ENCODE measurements around the gene UNK.

The UNK gene, protein sequence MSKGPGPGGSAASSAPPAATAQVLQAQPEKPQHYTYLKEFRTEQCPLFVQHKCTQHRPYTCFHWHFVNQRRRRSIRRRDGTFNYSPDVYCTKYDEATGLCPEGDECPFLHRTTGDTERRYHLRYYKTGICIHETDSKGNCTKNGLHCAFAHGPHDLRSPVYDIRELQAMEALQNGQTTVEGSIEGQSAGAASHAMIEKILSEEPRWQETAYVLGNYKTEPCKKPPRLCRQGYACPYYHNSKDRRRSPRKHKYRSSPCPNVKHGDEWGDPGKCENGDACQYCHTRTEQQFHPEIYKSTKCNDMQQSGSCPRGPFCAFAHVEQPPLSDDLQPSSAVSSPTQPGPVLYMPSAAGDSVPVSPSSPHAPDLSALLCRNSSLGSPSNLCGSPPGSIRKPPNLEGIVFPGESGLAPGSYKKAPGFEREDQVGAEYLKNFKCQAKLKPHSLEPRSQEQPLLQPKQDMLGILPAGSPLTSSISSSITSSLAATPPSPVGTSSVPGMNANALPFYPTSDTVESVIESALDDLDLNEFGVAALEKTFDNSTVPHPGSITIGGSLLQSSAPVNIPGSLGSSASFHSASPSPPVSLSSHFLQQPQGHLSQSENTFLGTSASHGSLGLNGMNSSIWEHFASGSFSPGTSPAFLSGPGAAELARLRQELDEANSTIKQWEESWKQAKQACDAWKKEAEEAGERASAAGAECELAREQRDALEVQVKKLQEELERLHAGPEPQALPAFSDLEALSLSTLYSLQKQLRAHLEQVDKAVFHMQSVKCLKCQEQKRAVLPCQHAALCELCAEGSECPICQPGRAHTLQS

DNA sequence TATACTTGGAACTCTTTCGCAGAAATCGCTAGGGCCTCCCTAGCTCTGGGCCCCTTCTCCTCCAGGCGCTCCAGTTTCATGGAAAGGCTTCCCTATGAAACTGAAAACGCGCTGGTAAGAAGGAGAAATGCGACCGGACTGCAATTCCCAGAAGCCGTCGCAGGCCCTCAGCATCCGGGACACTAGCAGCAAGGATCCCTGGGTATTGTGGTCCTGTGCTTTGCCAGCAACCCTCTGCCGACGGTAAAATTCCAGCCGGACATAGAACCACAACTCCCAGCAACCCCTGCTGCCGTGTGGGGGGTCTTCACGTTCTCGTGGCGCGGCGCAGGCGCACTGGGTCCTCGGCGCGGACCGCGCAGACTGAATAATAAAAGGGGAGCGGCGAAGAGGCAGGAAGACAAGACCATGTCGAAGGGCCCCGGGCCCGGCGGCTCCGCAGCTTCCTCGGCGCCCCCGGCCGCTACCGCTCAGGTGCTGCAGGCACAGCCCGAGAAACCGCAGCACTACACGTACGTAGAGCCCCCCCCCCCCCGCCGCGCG is at the start of gene UNK:
Gene UNK (plus strand): TSS at position 334 of the 543 bp plus-strand sequence. CDS start 75 bp downstream, at position 409.
- peak; percentile 93 for DNase-seq

DNA sequence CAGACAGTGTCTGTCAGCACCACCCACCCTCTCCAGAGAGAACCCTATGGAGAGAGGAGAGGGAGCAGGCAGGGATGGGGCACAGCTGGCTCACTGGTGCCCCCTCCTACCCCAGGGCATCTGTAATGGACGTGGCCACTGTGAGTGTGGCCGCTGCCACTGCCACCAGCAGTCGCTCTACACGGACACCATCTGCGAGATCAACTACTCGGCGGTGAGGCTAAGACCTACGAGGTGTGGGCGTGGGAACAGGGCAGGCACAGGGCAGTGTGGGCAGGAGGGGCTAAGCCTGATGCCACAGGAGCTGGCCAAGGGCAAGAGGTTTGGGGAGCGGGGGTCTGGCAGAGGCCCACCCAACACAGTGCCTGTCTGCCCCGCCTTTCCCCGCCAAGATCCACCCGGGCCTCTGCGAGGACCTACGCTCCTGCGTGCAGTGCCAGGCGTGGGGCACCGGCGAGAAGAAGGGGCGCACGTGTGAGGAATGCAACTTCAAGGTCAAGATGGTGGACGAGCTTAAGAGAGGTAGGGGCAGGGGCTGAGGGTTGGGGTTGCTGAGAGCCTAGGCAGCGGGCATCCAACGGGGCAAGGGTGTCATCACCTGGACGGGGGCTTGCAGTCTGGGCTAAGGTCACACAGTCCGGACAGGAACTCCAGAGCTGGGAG is 48.3 kb upstream of the UNK start:
- no peak for DNase-seq

GRCh38 chr17:75737133-75737962 is 47.3 kb upstream of the UNK start:
- no peak for DNase-seq

DNA sequence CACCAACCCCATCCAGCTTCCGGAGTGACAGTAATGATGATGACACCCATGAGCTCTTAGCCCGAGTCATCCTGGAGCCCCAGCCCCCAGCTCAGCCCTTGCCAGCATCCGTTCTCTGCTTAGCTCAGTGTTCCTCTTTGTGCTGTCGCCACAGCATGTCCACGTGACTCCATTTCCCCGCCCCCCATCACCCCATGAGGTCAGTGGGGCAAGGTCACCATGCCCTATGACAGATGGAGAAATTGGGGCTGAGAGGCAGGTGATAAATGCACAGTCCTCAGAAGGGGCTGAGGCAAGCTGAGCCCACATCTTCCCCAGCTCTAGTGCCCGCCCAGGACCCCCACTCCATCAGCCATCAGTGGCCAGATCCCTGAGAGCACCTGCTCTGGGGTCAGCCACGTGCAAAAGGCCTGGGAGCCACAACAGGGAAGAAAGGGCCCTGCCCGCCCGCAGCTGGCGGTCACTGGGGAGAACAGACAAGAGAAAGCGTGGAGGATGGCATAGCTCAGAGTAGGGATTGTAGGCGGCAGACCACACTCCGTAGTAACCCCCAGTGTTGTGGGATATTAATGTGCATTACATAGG is 46.3 kb upstream of the UNK start:
- no peak for DNase-seq

DNA sequence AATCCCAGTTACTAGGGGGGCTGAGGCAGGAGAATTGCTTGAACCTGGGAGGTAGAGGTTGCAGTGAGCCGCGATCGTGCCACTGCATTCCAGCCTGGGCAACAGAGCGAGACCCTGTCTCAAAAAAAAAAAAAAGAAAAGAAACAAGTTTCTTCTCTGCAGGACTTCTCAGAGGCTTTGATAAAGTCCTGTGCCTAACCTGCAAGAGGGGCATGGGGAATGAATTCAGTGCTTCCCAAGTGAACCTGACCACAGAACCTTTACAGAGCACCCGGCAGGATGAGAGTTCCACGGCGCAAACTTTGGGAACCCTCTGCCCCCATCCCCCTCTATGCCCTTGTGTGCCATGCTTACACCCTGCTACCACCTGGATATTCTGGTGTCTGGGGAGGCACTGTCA is 45.4 kb upstream of the UNK start:
- no peak for DNase-seq

GRCh38 chr17:75739801-75740200 is 44.8 kb upstream of the UNK start:
- no peak for DNase-seq

GRCh38 chr17:75740215-75740614 is 44.4 kb upstream of the UNK start:
- DNase-seq: no peak

DNA sequence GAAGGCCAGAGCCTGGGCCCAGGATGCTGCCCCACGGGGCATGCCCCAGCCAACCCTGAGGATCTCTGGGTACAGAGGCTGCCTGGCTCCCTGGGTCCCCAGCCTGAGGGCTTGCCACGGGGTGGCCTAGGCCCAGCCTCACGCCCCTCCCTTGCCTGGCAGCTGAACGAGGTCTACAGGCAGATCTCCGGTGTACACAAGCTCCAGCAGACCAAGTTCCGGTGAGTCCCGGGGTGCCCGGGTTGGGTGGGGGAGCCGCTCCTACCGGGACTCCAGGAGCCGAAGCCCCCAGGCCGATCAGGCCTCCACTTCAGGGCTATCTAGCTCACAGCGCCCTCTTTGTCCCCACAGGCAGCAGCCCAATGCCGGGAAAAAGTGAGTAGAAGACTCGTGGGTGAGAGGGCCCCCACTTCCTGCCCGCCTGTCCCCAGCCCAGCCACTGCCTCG is 44.0 kb upstream of the UNK start:
- DNase-seq: no peak

DNA sequence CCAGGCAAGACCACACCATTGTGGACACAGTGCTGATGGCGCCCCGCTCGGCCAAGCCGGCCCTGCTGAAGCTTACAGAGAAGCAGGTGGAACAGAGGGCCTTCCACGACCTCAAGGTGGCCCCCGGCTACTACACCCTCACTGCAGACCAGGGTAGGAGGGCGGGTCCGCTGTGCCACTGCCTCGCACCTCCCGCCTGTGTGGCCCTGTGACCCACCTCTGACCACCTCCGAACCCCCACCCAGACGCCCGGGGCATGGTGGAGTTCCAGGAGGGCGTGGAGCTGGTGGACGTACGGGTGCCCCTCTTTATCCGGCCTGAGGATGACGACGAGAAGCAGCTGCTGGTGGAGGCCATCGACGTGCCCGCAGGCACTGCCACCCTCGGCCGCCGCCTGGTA is 42.3 kb upstream of the UNK start:
- no peak for DNase-seq

- no peak for DNase-seq
Measured at GRCh38 chr17:75743625-75744206, 40.9 kb upstream of the UNK start.

DNA sequence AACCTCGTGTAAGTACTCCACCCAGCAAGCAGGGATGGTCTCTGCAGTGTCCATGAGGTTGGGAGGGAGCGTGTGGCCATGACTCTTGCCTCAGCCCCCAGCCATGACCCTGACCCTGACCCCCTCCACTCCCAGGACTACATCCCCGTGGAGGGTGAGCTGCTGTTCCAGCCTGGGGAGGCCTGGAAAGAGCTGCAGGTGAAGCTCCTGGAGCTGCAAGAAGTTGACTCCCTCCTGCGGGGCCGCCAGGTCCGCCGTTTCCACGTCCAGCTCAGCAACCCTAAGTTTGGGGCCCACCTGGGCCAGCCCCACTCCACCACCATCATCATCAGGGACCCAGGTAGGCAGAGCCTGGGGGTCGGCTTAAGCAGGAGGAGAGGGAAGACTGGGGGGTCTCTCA is 35.9 kb upstream of the UNK start:
- DNase-seq: no peak

- DNase-seq: peak; percentile 6
Measured at GRCh38 chr17:75749545-75750389, 34.8 kb upstream of the UNK start.

GRCh38 chr17:75750661-75751423 is 33.8 kb upstream of the UNK start:
- DNase-seq: no peak

GRCh38 chr17:75751676-75752404 is 32.8 kb upstream of the UNK start:
- no peak for DNase-seq

DNA sequence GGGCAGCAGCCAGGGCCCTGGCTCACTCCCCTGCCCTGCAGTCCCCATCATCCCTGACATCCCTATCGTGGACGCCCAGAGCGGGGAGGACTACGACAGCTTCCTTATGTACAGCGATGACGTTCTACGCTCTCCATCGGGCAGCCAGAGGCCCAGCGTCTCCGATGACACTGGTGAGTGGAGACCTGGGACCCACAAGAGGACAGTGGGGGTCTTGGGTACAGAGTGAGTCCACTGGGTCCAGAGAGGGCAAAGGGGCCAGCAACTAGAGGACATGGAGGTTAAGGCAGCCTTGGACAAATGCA is 32.2 kb upstream of the UNK start:
- DNase-seq: no peak

GRCh38 chr17:75752802-75753513 is 31.6 kb upstream of the UNK start:
- no peak for DNase-seq

- no peak for DNase-seq
Measured at GRCh38 chr17:75753514-75754377, 30.9 kb upstream of the UNK start.

Measured in NCI-H748 treated with DMSO at 0.1 percent for 48 hours (cell line).